Subcutaneous adipose tissue (tissue), 4 donors: Measurements from ENCODE around the gene FLNB. TPM values are rescaled to one million over a fixed set of nuclear protein-coding genes. Genes with fewer than 3 reads are reported as not detected.

Experiments used
- total RNA-seq, 4 donors: library from RNA; depleted of rRNA; stranded (reverse); fragments of >200 nt; gene quantifications; one replicate each; pipeline ENCODE4 v1.1.0, GENCODE V29; 2016
- TF ChIP-seq, protein P1 (sequence below): fragments of 450-650 bp; IDR thresholded peaks from one replicate; pipeline ENCODE4 v1.5.1; 2016; ENCODE audit warnings: low read depth, mild to moderate bottlenecking, control low read depth, antibody characterized with exemption, moderate library complexity

The FLNB gene
- total RNA-seq, 4 donors from 2014 or later: 62.2 to 158 (median 75.8) TPM

DNA sequence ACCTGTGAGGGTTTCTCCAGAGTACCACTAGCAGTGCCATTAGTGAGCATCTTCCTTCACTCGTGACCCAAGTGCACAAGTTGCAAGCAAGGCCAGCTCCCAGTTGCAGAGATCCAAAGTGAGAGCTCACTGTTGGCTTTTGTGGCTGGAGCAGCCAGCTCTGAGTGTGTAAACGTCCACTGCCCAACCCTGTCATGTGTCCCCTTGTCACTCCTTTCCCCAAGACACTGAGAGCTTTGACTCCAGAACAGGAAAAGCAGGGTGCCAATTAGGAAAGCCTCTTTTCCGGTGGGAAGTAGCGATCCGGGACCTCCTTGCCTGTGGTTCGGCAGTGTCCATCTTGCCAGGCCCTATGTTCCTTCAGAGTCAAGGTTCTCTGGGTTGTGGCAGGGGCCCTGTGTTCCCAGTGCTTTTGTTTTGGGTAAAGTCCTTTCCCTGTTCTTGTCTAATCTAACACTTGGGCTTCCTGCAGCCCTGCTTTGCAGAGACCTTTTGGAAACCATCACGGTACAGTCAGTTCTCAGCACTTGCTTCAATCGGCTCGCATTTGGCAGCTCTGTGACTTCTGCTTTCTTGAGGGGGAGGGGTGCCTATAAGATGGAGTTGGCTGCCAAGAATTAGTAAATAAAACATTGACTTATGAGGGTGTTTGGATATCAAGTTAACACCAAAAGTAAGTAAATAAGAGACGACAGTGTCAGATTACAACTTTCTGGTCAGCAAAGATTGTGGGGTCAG, 112.0 kb downstream of the FLNB start:
- TF ChIP-seq, protein P1, sequence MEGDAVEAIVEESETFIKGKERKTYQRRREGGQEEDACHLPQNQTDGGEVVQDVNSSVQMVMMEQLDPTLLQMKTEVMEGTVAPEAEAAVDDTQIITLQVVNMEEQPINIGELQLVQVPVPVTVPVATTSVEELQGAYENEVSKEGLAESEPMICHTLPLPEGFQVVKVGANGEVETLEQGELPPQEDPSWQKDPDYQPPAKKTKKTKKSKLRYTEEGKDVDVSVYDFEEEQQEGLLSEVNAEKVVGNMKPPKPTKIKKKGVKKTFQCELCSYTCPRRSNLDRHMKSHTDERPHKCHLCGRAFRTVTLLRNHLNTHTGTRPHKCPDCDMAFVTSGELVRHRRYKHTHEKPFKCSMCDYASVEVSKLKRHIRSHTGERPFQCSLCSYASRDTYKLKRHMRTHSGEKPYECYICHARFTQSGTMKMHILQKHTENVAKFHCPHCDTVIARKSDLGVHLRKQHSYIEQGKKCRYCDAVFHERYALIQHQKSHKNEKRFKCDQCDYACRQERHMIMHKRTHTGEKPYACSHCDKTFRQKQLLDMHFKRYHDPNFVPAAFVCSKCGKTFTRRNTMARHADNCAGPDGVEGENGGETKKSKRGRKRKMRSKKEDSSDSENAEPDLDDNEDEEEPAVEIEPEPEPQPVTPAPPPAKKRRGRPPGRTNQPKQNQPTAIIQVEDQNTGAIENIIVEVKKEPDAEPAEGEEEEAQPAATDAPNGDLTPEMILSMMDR: no peak

DNA sequence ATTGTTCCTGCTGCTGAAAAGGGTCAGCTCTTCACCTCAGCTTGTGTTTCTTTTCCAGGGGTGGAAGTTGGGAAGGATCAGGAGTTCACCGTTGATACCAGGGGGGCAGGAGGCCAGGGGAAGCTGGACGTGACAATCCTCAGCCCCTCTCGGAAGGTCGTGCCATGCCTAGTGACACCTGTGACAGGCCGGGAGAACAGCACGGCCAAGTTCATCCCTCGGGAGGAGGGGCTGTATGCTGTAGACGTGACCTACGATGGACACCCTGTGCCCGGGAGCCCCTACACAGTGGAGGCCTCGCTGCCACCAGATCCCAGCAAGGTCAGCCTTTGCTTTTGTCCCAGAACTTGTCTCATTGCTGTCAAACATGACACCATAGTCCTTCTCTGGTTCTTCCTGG, 113.0 kb downstream of the FLNB start:
- TF ChIP-seq, protein P1: no peak

DNA sequence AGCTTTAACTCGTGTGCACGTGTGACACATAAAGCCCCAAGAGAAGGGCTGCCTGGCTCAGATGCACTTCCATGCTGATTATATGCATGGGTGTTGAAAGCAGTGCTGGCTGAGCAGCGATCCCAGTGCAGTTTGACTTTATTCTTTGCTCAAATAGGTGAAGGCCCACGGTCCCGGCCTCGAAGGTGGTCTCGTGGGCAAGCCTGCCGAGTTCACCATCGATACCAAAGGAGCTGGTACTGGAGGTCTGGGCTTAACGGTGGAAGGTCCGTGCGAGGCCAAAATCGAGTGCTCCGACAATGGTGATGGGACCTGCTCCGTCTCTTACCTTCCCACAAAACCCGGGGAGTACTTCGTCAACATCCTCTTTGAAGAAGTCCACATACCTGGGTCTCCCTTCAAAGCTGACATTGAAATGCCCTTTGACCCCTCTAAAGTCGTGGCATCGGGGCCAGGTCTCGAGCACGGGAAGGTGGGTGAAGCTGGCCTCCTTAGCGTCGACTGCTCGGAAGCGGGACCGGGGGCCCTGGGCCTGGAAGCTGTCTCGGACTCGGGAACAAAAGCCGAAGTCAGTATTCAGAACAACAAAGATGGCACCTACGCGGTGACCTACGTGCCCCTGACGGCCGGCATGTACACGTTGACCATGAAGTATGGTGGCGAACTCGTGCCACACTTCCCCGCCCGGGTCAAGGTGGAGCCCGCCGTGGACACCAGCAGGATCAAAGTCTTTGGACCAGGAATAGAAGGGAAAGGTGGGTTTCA, 114.9 kb downstream of the FLNB start:
- TF ChIP-seq, protein P1: no peak

DNA sequence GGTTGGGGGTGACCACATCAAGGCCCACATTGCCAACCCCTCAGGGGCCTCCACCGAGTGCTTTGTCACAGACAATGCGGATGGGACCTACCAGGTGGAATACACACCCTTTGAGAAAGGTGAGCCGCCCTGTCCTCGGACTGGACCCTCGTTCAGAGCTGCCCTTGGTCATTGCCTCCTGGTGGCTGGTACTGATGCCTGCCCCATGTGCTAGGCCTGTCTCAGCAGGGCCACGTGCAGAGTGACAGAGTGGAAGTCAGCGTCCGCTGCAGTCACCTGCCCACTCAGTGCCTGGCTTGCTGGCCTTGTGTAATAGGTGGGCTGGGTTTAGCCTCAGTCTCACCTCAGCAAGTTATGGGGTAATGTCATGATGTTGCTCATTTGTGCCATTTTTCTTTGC, 116.2 kb downstream of the FLNB start:
- TF ChIP-seq, protein P1: no peak

DNA sequence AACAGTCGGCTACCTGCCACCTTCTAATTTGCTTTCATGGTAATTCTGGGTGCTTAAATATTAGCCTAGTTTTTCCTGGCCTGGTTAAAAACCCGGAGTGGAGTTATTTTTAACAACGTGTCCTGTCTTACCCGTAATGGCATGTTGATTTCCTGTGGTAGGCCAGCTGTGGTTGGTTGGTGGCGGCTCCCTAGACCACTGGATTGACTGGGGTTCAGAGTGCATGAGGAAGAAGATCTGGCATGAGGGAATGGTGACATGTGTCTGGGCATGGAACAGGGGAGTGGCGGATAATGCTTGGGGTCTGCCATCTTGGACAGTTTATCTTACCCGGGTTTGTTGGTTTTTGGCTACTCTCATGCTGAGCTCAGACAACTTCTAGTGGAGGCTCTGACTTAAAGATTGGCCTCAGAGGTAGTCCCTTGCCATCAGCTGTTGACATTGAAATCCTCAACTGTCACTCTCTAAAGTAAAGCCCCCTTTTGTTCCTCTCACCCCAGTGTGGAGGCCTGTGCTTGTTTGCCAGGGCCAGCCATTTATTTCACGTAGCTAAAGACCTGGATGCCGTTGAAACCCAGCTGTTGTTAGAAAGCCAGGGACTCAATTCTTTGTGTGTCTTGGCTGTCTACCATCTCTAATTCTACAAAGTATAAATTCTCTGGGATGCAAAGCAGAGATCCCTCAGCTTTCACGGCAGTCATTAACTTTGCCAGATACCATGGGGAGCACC, 121.0 kb downstream of the FLNB start:
- TF ChIP-seq, protein P1: no peak

DNA sequence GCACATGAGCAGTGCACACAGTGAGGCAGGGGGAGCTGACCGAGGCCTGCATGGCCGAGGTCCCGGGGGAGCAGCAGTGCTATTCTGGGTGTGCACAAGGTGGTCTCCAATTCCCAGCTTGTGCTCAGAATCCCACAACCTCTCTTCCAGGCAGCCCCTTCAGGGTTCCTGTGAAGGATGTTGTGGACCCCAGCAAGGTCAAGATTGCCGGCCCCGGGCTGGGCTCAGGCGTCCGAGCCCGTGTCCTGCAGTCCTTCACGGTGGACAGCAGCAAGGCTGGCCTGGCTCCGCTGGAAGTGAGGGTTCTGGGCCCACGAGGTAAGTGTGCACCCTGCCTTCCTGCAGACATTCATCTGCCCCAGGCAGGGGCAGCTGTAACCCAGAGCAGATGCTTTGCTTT, 122.4 kb downstream of the FLNB start:
- TF ChIP-seq, protein P1: no peak
